CD4-positive, alpha-beta T cell (primary cell): ENCODE data around the gene NLRX1. TPM values are rescaled to one million over a fixed set of nuclear protein-coding genes. Genes with fewer than 3 reads are reported as not detected.

Source experiments
- ATAC-seq: fragments of 200-7000 bp; cut with Tn5 transposase; one replicate; pipeline ENCODE4 v1.10.0; 2022; ENCODE audit warnings: mild to moderate bottlenecking; ENCODE audit not compliant: poor library complexity
- CTCF ChIA-PET: fragments of 350-600 bp; sonication (Branson Sonifier 250); formaldehyde crosslinking; loops from one replicate; lab custom pipeline; 2021; ENCODE audit warnings: antibody characterized with exemption, inconsistent platforms; lab: Charles Lee
- POLR2A ChIA-PET: fragments of 350-600 bp; sonication (Branson Sonifier 250); formaldehyde crosslinking; loops from one replicate; lab custom pipeline; 2021; ENCODE audit warnings: antibody characterized with exemption, inconsistent platforms; lab: Charles Lee
- DNase-seq, 14 experiments: peaks; one replicate each; pipeline ENCODE4 v3.0.0-alpha.2; 2013 to 2020; ENCODE audit warnings: mixed read lengths in 2 of 14
- H3K27ac ChIP-seq, 2 donors: one replicate each; pipeline versions ENCODE4 v1.5.1 to v1.7.0; 2013; ENCODE audit warnings: low read length in 2 of 2, low read depth in 1 of 2, mild to moderate bottlenecking in 1 of 2
- H3K27me3 ChIP-seq, 2 experiments: 1 replicate in 1 of 2; 2 replicates in 1 of 2; pipeline versions ENCODE4 v1.6.1 to v1.7.0; 2013; ENCODE audit warnings: low read length in 2 of 2, control low read depth in 1 of 2, mild to moderate bottlenecking in 1 of 2, moderate library complexity in 1 of 2; ENCODE audit not compliant: insufficient read depth in 2 of 2, control insufficient read depth in 1 of 2
- H3K36me3 ChIP-seq: one replicate; pipeline ENCODE4 v1.6.1; 2013; ENCODE audit warnings: low read length, control low read depth; ENCODE audit not compliant: insufficient read depth
- H3K4me1 ChIP-seq: one replicate; pipeline ENCODE4 v1.6.1; 2013; ENCODE audit warnings: low read length, control low read depth; ENCODE audit not compliant: insufficient read depth
- H3K4me3 ChIP-seq: one replicate; pipeline ENCODE4 v1.5.1; 2013; ENCODE audit warnings: mild to moderate bottlenecking, low read length, moderate library complexity
- H3K9me3 ChIP-seq, 2 experiments: 1 replicate in 1 of 2; 2 replicates in 1 of 2; pipeline versions ENCODE4 v1.6.1 to v1.7.0; 2013; ENCODE audit warnings: low read length in 2 of 2, mild to moderate bottlenecking in 2 of 2, control low read depth in 1 of 2, moderate library complexity in 1 of 2; ENCODE audit not compliant: control insufficient read depth in 1 of 2, insufficient read depth in 1 of 2
- H3K27ac Mint-ChIP-seq: one replicate; pipeline ENCODE4 v1.8.0; 2020; ENCODE audit warnings: mixed read lengths
- H3K27me3 Mint-ChIP-seq: one replicate; pipeline ENCODE4 v1.8.0; 2021; ENCODE audit warnings: mixed read lengths
- H3K36me3 Mint-ChIP-seq: one replicate; pipeline ENCODE4 v1.8.0; 2021; ENCODE audit warnings: low read depth, mixed read lengths
- H3K4me1 Mint-ChIP-seq: one replicate; pipeline ENCODE4 v1.8.0; 2021; ENCODE audit warnings: low read depth, mixed read lengths
- H3K4me3 Mint-ChIP-seq: one replicate; pipeline ENCODE4 v1.8.0; 2020; ENCODE audit warnings: mild to moderate bottlenecking, mixed read lengths
- H3K9me3 Mint-ChIP-seq: one replicate; pipeline ENCODE4 v1.8.0; 2020; ENCODE audit warnings: mixed read lengths
- CTCF ChIP-seq: fragments of 200-600 bp; IDR thresholded peaks from one replicate; pipeline ENCODE4 v1.8.0; 2022; ENCODE audit warnings: antibody characterized with exemption, mild to moderate bottlenecking
- intact Hi-C, 2 experiments: fragments of 100-400 bp; cut with DNase I in 1 of 2; cut with micrococcal nuclease in 1 of 2; formaldehyde crosslinking; loops; one replicate each; pipeline versions ENCODE4 v1.15.1 to v1.9.0; 2023 to 2025; cut with DNase I, micrococcal nuclease
- total RNA-seq, 174 experiments: library from RNA in 2 of 174; stranded (reverse) in 2 of 174; gene quantifications; one replicate each; pipeline ENCODE4 v1.2.3 and lab custom pipeline; 2021 to 2026

The NLRX1 gene
- total RNA-seq, 2 experiments from 2014 or later: 4.2 to 5.4 TPM

GRCh38 chr11:119210050-119210449 lies 41.5 kb downstream of the NLRX1 start:
- Histone ChIP-seq H3K9me3 (no peaks in the 10 kb centered on the region), H3K4me1 (peaks cover 46% of the 10 kb centered on the region), H3K27ac (no peak overlapping the region), H3K27me3 (no peaks in the 10 kb centered on the region), H3K36me3 (no peaks in the 10 kb centered on the region), H3K4me3 (no peak overlapping the region)
- Mint-ChIP-seq H3K4me3 (peak overlapping the region; percentile 46), H3K4me1 (peaks cover 58% of the 10 kb centered on the region), H3K27ac (peak overlapping the region; percentile 50), H3K36me3 (peaks cover 17% of the 10 kb centered on the region), H3K27me3 (no peaks in the 10 kb centered on the region), H3K9me3 (no peaks in the 10 kb centered on the region)
- ChIA-PET POLR2A (interaction anchor here (0.7 to 0.9 kb wide), 2 partner anchors 58 to 1222 kb away, joined by 3 to 7 read pairs; no protein-coding TSS in a partner anchor), CTCF (interaction anchor here (0.7 to 1.3 kb wide), 2 partner anchors 14 to 53 kb away, joined by 3 to 7 read pairs; no protein-coding TSS in a partner anchor)
- no peak for ATAC-seq
- TF ChIP-seq CTCF: no peak
- no peak for DNase-seq
- intact Hi-C loops: no loop called here

DNA sequence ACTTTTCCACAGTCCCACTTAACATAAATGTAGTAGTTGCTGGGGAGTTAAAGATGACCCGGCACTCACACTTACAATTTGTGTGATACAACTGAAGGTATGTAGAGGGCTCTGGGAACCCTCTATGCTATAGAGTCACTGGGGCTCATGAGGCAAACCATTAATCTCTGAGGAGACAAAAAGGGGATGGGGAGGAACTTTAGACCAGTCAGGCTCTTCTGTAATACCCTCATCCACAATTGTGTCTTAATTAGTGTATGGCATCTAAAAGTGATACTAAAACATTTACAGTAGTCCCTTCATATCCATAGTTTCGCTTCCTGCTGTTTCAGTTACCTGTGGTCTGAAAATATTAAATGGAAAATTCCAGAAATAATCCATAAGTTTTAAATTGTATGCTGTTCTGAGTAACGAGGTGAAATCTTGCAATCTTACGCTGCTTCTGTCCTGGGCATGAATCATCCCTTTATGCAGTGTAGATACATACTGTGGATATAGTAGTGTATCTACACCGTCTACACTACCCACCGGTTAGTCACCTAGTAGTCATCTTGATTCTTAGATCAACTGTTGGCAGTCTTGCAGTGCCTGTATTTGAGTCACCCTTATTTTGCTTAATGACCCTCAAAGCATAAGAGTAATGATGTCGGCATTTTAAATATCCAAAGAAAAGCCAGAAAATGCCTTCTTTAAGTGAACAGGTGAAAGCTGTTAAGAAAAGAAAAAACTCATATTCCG lies 49.8 kb downstream of the NLRX1 start:
- Mint-ChIP-seq H3K36me3 (peaks cover 12% of the 10 kb centered on the region), H3K27me3 (no peaks in the 10 kb centered on the region), H3K27ac (peak overlapping the region; percentile 31), H3K4me3 (no peak overlapping the region), H3K9me3 (no peaks in the 10 kb centered on the region), H3K4me1 (peaks cover 64% of the 10 kb centered on the region)
- Histone ChIP-seq H3K9me3 (no peaks in the 10 kb centered on the region), H3K27ac (no peak overlapping the region), H3K36me3 (peaks cover 4% of the 10 kb centered on the region), H3K4me3 (no peak overlapping the region), H3K4me1 (peaks cover 34% of the 10 kb centered on the region), H3K27me3 (no peaks in the 10 kb centered on the region)
- ATAC-seq (peak; percentile 32), DNase-seq (peak in 1 of 14 experiments; percentile 11)
- intact Hi-C loops: no loop called here
- no peak for TF ChIP-seq CTCF
- CTCF ChIA-PET: interaction anchor here (1.8 kb wide), 1 partner anchor 66 kb away, joined by 5 read pairs; no protein-coding TSS in a partner anchor
- POLR2A ChIA-PET: no interaction called here

- no peaks in the 10 kb centered on the region for H3K36me3 ChIP-seq
- no peak overlapping the region for H3K4me3 Mint-ChIP-seq
- no peaks in the 10 kb centered on the region for H3K9me3 Mint-ChIP-seq
- intact Hi-C loops: no loop called here
- DNase-seq (no peak), ATAC-seq (peak; percentile 34)
- H3K27me3 ChIP-seq: no peaks in the 10 kb centered on the region
- no peak for TF ChIP-seq CTCF
- no peaks in the 10 kb centered on the region for H3K27me3 Mint-ChIP-seq
- peaks cover 22% of the 10 kb centered on the region for H3K36me3 Mint-ChIP-seq
- H3K4me1 Mint-ChIP-seq: peaks cover 71% of the 10 kb centered on the region
- ChIA-PET CTCF (interaction anchor here (0.8 to 1.0 kb wide), 4 partner anchors 11 to 52 kb away, joined by 3 to 5 read pairs (median 3); partner anchors contain the start of gene CBL), POLR2A (interaction anchor here (0.6 to 2.1 kb wide), 5 partner anchors 14 to 44 kb away, joined by 3 to 10 read pairs (median 3); partner anchors contain the start of gene CBL)
- H3K4me3 ChIP-seq: no peak overlapping the region
- peaks cover 38% of the 10 kb centered on the region for H3K4me1 ChIP-seq
- no peaks in the 10 kb centered on the region for H3K9me3 ChIP-seq
- H3K27ac Mint-ChIP-seq: peak overlapping the region; percentile 75
- H3K27ac ChIP-seq: no peak overlapping the region
These were observed 53.8 kb downstream of the NLRX1 start for GRCh38 chr11:119222308-119222707.
